GM18498 (cell line): ENCODE results near the gene GALM.
A peak's percentile ranks its signal among the peaks of the same experiment; 100 is the strongest.
"Not testable (repeated sequence)": the region's sequence is repeated elsewhere in the genome, so short reads cannot be mapped to it uniquely, and the experiment has no call there.

Source experiments
- ATAC-seq: cut with Tn5 transposase; IDR thresholded peaks from one replicate; pipeline ENCODE4 v1.9.1; 2021; ENCODE audit warnings: mild to moderate bottlenecking, moderate library complexity; ENCODE audit not compliant: unreplicated experiment

The GALM gene

DNA sequence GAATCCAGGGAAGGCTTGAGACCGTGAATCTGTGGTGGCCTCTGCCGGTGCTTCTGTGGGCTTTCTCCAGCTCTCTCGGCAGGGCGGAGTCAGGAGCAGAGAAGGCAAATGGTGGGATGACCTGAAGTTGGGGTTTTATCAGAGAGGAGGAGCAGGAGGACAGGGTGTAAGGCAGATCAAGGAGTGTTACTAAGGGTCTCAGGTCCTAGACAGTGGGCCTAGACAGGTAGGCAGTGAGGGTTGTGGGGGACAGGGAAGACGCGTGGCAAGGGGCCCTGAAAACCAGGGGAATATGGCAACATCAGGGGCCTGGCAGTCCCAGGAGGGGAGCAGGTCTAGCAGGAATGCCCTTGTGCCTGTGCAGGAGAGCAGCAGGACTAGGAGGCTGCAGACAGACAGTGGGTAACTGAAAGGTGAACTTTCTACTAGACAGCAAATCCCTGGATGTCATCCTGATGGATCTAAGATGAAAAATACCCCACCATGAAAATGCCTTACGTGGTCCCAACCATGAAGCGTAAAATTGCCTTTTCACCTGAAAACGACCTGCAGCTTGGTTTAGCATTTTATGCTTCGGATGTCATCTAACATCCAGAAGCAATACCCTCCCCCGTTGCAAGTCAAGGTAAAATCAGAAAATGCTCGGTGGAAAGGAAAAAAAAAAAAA, 43.1 kb downstream of the GALM start:
- ATAC-seq: no peak

DNA sequence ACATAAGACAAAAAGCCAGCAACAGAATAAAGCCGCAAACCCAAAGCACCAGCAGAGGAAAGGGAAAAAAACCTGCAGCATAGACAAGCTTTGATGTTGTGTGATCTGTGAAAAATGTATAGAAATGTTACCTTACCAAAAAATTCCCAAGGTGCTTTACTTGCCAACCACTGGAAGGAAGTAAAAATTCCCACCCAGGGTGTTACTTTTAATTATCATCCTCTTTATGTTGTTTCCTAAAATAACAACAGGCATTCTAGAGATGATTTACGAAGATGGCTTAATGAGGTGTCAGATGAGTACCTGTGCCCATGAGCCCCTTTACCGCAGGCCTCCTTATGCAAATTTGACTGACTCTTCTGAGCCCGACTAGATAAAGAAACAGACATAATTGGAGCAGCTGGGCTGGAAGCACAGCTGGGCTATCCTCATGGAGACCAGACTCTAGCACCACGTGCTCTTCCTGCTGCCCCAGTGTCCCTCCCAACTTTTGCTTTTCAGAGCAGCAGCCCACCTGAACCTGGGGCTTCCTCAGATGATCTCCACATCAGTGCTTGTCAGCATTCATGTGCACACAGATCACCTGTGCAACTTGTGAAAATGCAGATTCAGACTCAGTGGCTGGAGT, 43.8 kb downstream of the GALM start:
- peak; percentile 68 for ATAC-seq

DNA sequence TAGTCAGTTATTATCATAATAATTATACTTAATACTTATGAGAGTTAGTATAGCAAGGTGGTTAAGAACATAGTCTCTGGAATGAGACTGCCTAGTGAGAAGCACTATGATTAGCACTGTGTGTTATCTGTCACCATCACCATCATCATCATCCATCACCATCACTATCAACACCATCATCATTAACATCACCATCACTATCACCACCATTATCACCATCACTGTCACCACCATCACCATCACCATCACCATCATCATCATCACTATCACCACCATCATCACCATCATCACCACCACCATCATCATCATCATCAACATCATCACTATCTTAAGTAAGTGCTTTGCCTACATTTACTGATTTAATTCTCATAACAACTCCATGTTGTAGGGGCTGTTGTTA, 45.6 kb downstream of the GALM start:
- ATAC-seq: no peak

DNA sequence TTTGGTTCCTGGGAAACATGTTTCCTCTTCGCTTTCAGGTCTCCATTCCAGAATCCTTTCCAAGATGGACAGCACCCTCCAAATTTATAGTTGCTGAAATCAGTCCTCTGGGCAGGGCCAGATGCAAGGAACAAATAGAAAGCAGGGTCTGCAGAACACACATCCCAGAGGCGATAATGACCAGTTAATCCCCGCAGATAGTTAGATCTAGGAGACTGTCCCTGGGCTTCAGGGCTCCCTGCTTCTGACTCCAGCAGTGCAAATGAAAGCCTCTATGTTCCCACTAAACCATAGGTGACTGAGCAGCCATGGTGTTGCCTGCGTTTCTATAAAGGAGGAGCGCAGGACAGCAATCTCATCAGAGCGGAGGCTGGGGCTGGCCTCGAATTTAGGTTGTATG, 46.5 kb downstream of the GALM start:
- no peak for ATAC-seq

DNA sequence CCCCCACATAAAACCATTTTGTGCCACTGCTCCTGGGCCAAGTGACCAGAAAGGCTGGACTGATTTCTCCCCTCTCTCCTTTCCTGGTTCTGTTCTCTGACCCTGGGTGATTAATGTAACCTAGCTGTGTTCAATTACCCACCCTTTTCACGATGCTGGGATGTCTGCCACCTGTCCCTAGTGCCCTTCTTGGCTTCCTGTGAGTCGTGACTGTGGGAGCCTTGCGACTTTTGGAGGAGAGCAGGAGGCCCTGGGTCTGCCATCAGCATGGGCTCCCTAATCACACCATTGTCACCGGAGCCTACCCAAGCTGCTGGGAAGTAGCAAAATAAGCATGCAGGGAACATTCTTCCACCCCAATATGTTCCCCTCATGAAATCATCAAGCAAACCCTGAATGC, 47.0 kb downstream of the GALM start:
- ATAC-seq: no peak

DNA sequence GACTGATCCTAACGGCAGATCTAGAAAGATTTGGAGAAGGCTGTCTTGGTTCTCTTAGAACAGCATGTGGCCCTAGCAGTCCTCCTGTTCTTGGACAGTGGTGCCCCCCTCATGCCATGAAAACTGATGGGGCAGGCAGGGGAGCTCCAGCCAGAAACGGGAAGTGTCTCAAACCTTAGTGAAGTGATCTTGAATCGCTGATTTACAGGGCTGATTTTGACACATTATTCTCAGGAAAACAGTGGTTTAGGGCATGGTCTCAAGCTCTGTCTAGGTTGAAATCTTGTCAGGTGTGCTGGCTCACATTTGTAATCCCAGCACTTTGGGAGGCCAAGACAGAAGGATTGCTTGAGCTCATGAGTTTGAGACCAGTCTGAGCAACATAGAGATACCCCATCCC, 47.4 kb downstream of the GALM start:
- no peak for ATAC-seq

DNA sequence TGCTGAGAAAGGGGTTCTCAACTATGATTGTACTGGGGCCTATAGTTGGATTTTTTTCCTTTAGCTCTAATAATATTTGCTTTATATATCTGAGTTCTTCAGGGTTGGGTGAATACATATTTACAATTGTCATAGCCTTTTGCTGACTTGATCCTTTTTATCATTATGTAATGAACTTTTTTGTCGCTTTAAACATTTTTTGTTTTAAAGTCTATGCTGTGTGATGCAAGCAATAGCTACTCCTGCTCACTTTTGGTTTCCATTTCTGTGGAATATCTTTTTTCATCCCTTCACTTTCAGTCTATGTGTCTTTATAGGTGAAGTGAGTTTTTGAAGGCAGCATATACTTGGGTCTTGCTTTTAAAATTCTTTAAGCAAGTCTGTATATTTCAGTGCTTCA, 49.0 kb downstream of the GALM start:
- ATAC-seq: not testable (repeated sequence)

DNA sequence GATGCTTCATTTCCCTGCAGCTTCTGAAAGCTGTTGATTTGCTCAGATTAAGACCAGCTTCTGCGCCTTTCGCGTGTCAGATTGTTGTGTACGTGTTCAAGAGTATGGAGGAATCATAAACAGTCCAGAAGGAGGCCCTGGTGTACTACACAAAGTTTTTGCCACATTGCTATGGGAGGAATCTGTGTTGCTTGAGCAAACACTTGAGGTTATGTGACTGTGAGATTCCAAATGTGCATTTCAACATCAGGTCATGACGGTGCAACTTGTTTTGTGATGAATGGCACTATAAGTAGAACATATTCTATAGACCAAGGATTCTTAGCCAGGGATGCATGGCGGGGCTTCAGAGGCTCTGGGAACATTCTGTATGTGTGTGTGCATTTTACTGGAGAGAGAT, 50.3 kb downstream of the GALM start:
- ATAC-seq: no peak

DNA sequence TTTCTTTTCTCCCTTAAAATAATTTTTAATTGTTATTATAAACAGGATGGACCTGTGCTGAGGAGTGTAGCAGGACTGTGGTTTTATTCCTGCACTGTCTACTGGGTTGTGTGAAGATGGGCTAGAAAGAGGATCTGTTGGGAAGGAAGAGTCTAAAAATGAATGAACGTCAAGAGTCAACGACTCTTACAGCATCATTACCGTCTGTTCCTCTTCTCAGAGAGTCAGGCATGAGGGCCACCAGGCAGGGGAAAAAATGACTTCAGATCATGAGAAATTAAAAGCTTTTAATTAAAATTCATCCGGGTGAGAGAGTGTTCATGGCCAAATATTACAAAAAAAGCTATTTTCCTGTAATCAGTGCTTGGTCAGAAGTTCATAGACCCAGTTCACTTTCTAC, 52.7 kb downstream of the GALM start:
- no peak for ATAC-seq

DNA sequence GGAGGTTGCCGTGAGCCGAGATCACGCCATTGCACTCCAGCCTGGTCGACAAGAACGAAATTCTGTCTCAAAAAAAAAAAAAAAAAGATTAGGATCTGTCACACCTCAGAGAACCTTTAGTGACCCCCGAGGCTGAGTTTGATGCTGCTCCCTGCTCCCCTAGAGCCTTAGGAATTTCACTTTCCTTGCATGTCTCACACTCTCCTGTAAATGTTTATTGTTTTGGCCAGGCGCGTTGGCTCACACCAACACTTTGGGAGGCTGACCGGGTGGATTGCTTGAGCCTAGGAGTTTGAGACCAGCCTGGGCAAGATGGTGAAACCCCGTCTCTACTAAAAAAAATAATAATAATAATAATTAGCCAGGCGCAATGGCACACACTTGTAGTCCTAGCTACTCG, 53.8 kb downstream of the GALM start:
- no peak for ATAC-seq

DNA sequence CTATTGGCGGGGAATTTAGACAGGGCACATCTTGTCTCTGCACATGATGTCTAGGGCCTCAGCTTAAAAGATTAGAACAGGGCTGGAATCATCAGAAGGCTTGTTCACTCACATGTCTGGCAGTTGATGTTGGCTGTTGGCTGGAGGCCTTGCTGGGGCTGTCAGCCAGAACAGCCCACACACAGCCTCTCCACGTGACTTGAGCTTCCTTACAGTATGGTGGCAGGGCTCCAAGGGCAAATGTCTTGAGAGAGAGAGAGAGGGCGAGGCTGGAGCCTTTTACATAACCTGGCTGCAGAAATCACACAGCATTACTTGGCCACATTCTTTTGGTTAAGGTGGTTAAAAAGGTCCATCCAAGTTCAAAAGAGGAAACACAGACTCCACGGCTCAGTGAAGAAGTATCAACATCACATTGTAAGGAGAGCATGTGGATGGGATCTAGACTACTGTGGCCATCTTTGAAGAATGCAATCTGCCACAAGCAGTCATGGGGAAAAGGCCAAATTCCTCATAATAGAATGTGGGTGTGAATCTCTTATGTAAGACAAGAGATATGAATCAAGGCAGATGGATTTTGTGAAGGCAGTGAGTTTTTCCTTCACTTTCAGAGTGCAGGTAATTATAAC, 54.8 kb downstream of the GALM start:
- no peak for ATAC-seq

DNA sequence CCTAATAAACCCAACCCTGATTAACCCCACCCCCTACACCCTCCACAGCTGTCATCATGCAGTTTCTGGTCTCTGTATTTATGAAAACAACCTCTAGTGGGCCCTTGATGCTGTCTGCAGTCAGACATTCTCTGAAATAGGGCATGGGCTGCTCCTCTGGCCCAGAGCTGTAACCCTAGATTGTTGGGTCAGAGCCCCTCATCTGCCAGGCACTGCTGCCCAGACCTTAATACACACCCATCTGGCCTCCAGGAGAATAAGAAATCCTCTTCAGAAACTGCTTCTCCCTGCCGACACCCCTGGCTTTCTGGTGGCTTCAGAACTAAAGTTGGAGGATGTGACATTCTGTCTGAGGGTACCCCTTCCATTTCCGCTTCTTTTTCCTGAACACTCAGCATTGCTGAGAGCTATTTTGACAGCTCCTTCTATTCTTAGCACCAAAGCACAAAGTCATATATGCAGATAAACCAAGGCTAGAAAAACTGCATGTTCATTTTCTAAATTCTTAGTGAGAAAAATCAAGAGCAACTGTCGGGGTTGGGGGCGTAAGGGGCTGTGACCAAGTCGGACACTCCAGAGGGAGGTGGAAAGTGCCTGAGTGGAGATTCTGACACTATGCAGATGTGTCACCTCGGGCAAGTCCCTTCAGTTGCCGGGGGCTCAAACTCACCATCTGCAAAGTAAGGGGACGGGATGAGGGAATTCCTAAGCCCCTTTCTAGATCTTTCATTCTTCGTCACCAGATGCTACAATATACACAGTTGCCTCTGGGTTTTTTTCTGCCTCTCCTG, 56.6 kb downstream of the GALM start:
- peak; percentile 33 for ATAC-seq

DNA sequence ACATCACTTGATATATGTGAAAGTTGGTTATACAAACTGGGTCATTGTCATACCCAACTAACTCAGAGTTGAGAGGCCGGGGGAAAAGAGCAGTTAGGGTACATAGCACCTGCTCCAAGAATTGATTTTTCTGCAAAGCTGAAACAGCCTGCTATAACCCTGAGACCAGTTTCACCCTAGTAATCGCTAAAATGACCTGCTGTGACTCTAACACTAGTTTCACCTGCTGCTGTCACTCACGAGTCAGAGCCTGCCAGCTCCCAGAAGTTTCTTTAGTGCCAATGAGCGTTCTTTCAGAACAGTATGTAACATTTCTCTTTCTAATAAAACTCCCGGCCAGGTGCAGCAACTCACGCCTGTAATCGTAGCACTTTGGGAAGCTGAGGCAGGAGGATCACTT, 57.3 kb downstream of the GALM start:
- ATAC-seq: peak; percentile 74

DNA sequence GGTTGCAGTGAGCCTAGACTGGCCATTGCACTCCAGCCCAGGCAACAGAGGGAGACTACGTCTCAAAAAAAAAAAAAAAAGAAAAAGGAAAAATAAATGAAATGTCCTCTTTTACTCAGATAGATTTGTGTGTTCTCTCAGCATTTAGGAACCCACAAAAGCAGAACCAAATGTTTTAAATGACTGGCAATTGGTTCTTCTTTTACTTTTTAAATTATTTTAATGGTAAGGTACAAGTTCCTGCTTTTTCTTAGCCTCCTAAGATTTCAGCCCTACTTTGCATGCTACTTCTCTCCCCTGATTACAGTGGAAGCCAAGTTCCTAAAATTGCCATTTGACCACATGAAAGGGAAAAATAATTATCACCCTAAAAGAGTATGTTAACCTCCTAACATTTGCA, 61.7 kb downstream of the GALM start:
- ATAC-seq: no peak

DNA sequence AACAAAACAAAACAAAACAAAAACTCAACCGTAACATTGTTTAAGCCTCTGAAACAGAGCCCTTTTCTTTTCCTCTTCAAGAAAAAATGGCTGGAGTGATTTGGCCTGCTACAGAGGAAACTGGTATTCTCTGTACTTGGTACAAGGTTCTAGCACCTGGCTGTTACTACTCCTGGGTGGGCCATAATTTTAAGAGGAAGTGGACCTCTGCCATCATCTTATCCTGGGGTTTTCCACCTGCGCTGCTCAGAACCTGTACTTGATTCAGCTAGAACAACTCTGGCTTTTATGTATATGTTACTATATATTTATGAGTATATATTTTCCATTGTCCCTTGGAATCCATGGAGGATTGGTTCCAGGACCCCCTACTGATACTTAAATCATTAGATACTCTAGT, 62.8 kb downstream of the GALM start:
- no peak for ATAC-seq

DNA sequence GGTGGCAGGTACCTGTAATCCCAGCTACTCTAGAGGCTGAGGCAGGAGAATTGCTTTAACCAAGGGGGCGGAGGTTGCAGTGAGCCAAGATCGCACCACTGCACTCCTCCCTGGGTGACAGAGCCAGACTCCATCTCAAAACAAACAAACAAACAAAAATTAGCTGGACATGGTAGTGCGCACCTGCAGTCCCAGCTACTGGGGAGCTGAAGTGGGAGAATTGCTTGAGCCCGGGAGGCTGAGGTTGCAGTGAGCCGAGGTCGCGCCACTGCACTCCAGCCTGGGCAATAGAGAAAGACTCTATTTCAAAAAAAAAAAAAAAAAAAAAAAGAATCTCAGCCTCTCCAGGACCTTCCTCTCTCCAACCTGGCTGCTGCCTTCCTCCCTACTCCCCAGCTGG, 65.2 kb downstream of the GALM start:
- no peak for ATAC-seq

DNA sequence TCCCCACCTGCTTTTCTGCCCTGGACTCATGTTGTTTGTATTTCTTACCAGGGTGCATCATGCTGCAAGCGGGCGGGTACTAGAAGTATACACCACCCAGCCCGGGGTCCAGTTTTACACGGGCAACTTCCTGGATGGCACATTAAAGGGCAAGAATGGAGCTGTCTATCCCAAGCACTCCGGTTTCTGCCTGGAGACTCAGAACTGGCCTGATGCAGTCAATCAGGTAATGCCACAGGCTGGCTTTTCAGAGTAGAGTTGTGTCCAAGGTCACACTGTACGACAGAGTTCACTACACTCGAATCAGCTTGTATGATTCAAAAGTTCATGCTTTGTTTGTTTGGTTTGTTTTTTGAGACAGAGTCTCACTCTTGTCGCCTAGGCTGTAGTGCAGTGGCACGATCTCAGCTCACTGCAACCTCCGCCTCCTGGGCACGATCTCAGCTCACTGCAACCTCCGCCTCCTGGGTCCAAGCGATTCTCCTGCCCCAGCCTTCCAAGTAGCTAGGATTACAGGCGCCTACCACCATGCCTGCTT, 65.8 kb downstream of the GALM start:
- no peak for ATAC-seq

DNA sequence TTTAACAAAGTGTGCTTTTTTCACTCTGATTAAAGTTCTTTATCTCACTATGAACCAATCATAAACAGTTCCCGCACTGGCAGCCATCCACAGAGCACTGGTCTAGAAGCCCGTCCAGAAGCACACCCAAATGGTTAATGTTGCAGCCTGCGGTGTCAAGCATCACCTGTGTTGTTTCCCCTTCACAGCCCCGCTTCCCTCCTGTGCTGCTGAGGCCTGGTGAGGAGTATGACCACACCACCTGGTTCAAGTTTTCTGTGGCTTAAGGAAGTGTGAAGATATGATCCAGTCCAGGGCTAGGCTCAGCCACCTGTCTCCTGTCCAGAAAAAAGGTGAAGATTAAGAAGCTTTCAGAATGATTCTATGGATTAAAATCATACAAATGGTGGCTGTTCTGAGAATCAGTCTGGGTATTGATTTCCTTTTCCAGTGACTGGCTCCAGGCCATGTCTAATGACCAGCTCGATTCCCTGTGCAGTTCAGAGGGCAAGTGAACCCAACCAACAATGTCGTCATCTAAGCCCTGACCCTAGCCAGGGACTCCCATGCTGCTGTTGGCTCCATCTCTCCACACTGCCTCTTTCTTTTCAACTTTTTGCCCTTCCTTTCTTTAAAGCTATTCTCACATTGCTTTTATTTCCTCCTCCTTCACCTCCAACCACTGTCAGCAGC, 67.5 kb downstream of the GALM start:
- no peak for ATAC-seq

DNA sequence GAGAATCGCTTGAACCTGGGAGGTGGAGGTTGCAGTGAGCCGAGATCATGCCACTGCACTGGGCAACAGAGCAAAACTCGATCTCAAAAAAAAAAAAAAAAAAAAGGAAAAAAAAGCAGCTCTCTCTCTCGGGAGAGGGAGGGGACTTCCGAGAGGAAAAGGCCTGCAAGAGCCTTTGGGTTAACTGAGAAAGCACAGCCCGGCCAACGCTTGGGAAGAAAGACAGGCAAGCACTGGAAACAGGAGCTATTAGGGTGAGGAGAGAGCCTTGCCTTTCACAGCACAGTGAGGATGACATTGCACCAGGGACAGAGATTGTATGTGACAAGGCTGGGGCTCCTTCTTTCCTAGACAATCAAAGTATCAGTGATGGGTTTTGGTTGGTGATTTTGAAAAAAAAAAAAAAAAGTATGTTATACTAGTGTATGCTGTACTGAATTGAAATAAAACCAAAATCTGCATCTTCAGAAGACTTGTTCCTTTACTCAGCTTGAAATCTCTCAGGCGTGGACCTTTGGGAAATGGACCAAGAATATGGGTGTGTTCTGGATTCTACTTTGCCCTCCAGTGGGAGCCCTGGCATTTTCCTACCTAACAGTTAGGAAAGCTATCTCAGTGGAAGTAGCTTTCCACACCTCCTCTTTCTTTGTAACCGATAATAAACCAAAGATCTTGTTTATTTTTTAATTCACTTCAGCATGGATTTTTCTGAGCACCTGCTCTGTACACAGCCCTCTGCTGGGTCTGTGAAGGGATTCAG, 68.6 kb downstream of the GALM start:
- ATAC-seq: no peak

DNA sequence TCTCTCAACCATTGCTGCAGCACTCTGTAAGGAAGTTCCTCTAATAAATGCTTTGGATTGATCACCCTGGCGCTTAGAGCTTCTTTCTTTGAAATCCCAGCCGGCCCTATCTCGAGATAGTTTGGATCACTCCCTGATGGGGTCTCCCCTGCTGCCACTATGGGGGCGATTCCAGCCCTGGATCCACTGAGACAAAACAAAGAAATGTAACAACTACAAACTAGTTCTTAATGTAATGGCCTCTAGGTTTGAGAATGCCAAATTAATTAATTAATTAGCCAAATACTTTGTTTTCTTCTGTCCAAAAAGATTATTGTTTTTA, 70.0 kb downstream of the GALM start:
- no peak for ATAC-seq
